SW 1271 (cell line): ENCODE results near the gene RPS14.
"Not testable (repeated sequence)": the region's sequence is repeated elsewhere in the genome, so short reads cannot be mapped to it uniquely, and the experiment has no call there.

Source experiments
- DNase-seq, 2 experiments: peaks; one replicate each; lab custom pipeline; 2025; lab: John Stamatoyannopoulos, UW

RPS14 gene

GRCh38 chr5:150481708-150481965 lies 32.1 kb upstream of the RPS14 start:
- DNase-seq = no peak

- DNase-seq = no peak
Observed at GRCh38 chr5:150479416-150479815, 29.9 kb upstream of the RPS14 start.

DNA sequence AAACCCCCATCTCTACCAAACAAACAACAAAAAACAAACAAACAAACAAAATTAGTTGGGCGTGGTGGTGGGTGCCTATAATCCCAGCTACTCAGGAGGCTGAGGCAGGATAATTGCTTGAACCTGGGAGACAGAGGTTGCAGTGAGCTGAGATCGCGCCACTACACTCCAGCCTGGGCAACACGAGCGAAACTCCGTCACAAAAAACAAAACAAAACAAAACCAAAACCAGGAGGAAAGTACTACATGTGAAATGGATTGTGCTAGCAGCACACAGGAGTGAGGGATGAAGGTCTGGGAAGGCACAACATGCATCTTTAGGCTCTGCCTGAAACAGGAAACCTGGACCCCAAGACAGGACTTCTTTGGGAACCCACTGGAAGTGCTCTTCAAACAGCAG lies 27.0 kb upstream of the RPS14 start:
- not testable (repeated sequence) for DNase-seq

- peak; percentile 61 to 90 for DNase-seq
Observed at GRCh38 chr5:150473673-150474358, 24.3 kb upstream of the RPS14 start.

DNA sequence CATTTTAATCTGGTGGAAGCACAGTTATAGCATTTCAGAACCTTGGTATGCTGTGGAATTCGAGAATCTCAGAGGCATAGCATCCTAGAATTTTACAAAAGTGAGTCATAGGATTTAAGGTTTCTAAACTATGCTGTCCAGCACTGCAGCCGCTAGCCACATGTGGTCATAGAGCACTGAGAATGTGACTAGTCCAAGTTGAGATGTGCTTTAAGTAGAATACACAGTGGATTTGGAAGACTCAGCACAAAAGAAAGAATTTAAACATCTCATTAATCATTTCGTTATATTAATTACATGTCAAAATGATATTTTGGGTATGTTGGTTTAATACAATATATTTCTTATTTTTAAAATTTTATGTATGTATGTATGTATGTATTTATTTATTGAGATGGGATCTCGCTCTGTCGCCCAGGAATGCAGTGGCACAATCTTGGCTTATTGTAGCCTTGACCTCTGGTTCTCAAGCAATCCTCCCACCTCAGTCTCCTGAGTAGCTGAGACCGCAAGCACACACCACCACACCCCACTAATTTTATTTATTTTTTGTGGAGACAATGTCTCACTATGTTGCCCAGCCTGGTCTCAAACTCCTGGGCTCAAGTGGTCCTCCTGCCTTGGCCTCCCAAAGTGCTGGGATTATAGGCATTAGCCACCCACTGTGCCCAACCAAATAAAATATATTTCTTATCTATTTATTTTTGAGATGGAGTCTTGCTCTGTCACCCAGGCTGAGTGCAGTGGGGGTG lies 20.4 kb upstream of the RPS14 start:
- peak; percentile 93 to 98 for DNase-seq

GRCh38 chr5:150468206-150468605 lies 18.7 kb upstream of the RPS14 start:
- DNase-seq = no peak

DNA sequence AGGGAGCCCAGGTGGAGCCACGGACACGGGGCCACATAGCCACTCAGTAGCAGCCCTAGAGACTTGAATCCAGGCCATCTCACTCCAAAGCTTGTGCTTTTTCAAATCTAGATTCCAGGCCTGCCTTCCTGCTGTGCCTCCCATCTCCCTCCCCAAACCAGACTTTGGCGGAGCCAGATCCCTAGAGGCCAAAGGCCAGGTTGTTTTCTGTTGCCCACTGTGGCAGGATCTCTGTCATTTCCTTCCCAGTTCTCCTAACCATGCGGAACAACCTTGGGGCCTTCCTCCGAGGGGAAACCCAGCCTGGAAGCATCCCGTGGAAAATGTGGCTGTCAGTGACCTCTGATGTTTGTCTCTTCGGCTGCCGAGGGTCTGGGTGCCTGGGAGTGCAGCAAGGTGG lies 16.4 kb upstream of the RPS14 start:
- no peak for DNase-seq

- DNase-seq = no peak
Observed at GRCh38 chr5:150464554-150465012, 15.0 kb upstream of the RPS14 start.

DNA sequence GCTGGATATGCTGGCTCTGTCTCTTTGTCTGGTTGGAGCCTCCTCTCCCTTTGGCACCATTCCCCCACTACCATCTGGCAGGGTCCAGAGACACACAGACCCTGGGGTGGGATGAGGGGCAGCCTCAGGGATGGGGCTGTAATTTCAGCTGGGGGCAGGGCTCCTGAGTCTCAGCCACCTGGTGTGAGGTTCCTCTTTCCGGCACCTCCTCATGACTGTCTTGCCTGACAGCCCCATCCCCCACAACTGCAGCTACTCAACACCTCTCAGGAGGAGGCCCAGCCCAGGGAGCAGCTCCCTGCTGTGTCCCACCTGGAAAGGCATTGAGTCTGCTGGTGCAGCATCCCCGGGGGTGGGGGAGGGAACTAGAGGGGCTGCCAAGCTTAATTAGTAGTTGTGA lies 11.7 kb upstream of the RPS14 start:
- no peak for DNase-seq

- no peak for DNase-seq
Observed at GRCh38 chr5:150460781-150461180, 11.2 kb upstream of the RPS14 start.

- peak in 1 of 2 experiments; percentile 76 for DNase-seq
Observed at GRCh38 chr5:150458802-150459557, 9.4 kb upstream of the RPS14 start.

GRCh38 chr5:150457562-150458240 lies 8.2 kb upstream of the RPS14 start:
- no peak for DNase-seq

- no peak for DNase-seq
Observed at GRCh38 chr5:150457121-150457520, 7.6 kb upstream of the RPS14 start.

DNA sequence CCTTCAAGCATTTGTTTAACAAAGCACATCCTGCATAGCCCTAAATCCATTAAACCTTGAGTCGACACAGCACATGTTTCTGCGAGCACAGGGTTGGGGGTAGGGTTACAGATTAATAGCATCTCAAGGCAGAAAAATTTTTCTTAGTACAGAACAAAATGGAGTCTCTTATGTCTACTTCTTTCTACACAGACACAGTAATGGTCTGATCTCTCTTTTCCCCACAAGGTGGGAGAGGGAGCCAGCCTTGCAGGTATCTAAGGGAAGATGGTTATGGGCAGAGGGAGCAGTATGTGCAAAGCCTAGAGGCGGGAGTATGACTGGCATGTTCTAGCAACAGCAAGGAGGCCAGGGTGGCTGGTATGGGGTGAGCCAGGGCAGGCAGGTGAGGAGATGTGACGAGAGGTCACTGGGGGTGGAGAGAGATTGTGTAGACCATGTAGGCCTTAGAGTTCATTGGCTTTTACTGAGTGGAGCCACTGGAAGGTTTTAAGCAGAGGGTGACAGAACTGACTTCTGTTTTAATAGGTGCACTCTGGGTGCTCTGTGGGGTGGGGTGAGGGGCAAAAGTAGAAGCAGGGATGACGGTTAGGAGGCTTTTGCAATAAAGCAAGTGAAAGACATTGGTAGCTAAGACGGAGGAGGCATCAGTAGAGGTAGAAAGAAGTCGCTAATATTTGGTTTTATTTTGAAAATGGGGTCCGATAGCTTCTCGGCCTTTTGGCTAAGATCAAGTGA lies 5.1 kb upstream of the RPS14 start:
- DNase-seq = no peak

DNA sequence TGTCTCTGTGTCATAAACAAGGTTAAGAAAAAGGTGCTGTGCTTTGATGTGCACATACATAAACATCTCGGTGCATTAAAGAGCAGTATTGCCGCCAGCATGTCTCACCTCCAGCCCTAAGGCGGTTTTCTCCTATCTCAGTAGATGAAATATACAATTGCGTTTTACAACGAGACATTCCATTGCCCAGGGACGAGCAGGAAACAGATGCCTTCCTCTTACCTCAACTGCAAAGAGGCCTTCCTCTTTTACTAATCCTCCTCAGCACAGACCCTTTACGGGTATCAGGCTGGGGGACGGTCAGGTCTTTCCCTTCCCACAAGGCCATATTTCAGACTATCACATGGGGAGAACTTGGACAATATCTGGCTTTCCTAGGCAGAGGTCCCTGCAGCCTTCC lies 4.5 kb upstream of the RPS14 start:
- DNase-seq = not testable (repeated sequence)

- DNase-seq = no peak
Observed at GRCh38 chr5:150452914-150453313, 3.4 kb upstream of the RPS14 start.

GRCh38 chr5:150451594-150451993 lies 2.1 kb upstream of the RPS14 start:
- no peak for DNase-seq

GRCh38 chr5:150448952-150449516 lies 505 bp downstream of the RPS14 start:
- DNase-seq = no peak

DNA sequence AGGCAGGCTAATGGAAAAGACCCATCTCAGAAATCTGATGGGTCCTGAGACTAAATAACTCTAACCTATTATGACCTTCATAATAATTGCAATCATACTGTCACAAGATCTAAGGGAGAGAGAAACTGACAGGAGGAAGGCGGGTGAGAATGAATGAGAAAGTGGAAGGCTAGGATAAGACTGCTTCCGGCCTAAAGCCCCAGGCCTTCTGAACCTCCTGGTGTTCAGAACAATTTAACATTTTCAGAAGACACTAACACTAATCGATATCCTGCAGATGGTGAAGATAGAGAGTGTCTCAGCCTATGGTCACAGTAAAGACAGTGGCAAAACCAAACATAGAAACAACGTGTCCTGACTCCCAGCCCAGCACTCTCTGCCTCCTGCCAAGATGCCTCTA lies 1.2 kb downstream of the RPS14 start:
- DNase-seq = peak in 1 of 2 experiments; percentile 25

GRCh38 chr5:150447188-150447587 lies 2.4 kb downstream of the RPS14 start:
- no peak for DNase-seq

DNA sequence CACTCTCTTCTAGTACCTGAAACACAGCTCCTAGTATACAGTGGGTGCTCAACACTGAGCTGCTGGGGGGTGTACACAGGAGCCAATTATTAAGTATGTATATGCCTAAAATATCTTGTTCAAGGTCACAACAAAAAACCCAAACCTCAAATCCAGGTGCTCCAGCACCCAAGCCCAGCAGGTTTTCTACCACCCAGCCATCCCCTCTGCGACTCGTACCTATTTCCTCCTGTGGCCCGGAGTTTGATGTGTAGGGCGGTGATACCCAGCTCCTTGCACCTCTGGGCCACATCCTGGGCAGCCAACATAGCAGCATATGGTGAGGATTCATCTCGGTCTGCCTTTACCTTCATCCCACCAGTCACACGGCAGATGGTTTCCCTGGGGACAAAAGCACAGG lies 3.0 kb downstream of the RPS14 start:
- no peak for DNase-seq
